Stimulated activated effector memory CD8-positive, alpha-beta T cell treated with anti-CD3 and anti-CD28 coated beads, Interleukin-12 subunit alpha, Interleukin-12 subunit beta, amount 100 ng/mL, for 72 hours (primary cell): ENCODE data around the gene GAK.
"Not testable (repeated sequence)": the region's sequence is repeated elsewhere in the genome, so short reads cannot be mapped to it uniquely, and the experiment has no call there.

ENCODE experiments used
- ATAC-seq: fragments of 150-1000 bp; cut with Tn5 transposase; 2 replicates; pipeline ENCODE4 v1.10.0; 2021
- DNase-seq, 2 donors: peaks; one replicate each; pipeline ENCODE4 v3.0.0; 2021 to 2022; ENCODE audit warnings: low spot score in 2 of 2
- H3K27ac Mint-ChIP-seq: one replicate; pipeline ENCODE4 v1.8.0; 2022; ENCODE audit warnings: mild to moderate bottlenecking, mixed read lengths
- H3K36me3 Mint-ChIP-seq: one replicate; pipeline ENCODE4 v1.8.0; 2022; ENCODE audit warnings: mild to moderate bottlenecking, mixed read lengths
- H3K4me1 Mint-ChIP-seq: one replicate; pipeline ENCODE4 v1.8.0; 2022; ENCODE audit warnings: mixed read lengths
- H3K4me3 Mint-ChIP-seq: one replicate; pipeline ENCODE4 v1.8.0; 2022; ENCODE audit warnings: mild to moderate bottlenecking, mixed read lengths
- H3K9me3 Mint-ChIP-seq: one replicate; pipeline ENCODE4 v1.8.0; 2022; ENCODE audit warnings: mixed read lengths

GAK gene

GRCh38 chr4:820230-821172, 111.6 kb downstream of the GAK start:
- DNase-seq (no peak), ATAC-seq (no peak)
- Mint-ChIP-seq H3K4me1 (peaks cover 16% of the 10 kb centered on the region), H3K36me3 (no peaks in the 10 kb centered on the region), H3K9me3 (no peaks in the 10 kb centered on the region), H3K4me3 (no peak overlapping the region), H3K27ac (no peak overlapping the region)

GRCh38 chr4:819401-820229, 112.5 kb downstream of the GAK start:
- no peak overlapping the region for H3K27ac Mint-ChIP-seq
- H3K36me3 Mint-ChIP-seq = no peaks in the 10 kb centered on the region
- ATAC-seq (no peak), DNase-seq (no peak)
- H3K9me3 Mint-ChIP-seq = no peaks in the 10 kb centered on the region
- H3K4me3 Mint-ChIP-seq = no peak overlapping the region
- H3K4me1 Mint-ChIP-seq = peaks cover 11% of the 10 kb centered on the region

- no peak for DNase-seq
- H3K4me1 Mint-ChIP-seq = peaks cover 8% of the 10 kb centered on the region
- no peak overlapping the region for H3K27ac Mint-ChIP-seq
- no peaks in the 10 kb centered on the region for H3K36me3 Mint-ChIP-seq
- no peak overlapping the region for H3K4me3 Mint-ChIP-seq
- ATAC-seq = no peak
- no peaks in the 10 kb centered on the region for H3K9me3 Mint-ChIP-seq
Measured at GRCh38 chr4:818106-818921, 113.8 kb downstream of the GAK start.

GRCh38 chr4:815464-816146, 116.5 kb downstream of the GAK start:
- no peaks in the 10 kb centered on the region for H3K9me3 Mint-ChIP-seq
- H3K4me3 Mint-ChIP-seq = no peak overlapping the region
- no peak for DNase-seq
- H3K27ac Mint-ChIP-seq = no peak overlapping the region
- no peaks in the 10 kb centered on the region for H3K4me1 Mint-ChIP-seq
- no peaks in the 10 kb centered on the region for H3K36me3 Mint-ChIP-seq
- no peak for ATAC-seq

- no peak overlapping the region for H3K27ac Mint-ChIP-seq
Measured at GRCh38 chr4:814312-814850, 117.7 kb downstream of the GAK start.

GRCh38 chr4:813900-814299, 118.2 kb downstream of the GAK start:
- no peak for DNase-seq
- Mint-ChIP-seq H3K4me3 (no peak overlapping the region), H3K27ac (no peak overlapping the region), H3K9me3 (no peaks in the 10 kb centered on the region), H3K36me3 (no peaks in the 10 kb centered on the region), H3K4me1 (no peaks in the 10 kb centered on the region)
- ATAC-seq = no peak

More at GRCh38 chr4:814312-814850, 117.7 kb downstream of the GAK start:
- Mint-ChIP-seq H3K36me3 (no peaks in the 10 kb centered on the region), H3K4me3 (no peak overlapping the region), H3K9me3 (no peaks in the 10 kb centered on the region), H3K4me1 (no peaks in the 10 kb centered on the region)
- ATAC-seq = no peak
- no peak for DNase-seq

- Mint-ChIP-seq H3K27ac (no peak overlapping the region), H3K4me1 (no peaks in the 10 kb centered on the region), H3K9me3 (no peaks in the 10 kb centered on the region), H3K4me3 (no peak overlapping the region), H3K36me3 (no peaks in the 10 kb centered on the region)
- ATAC-seq (no peak), DNase-seq (no peak)
Measured at GRCh38 chr4:808860-809570, 123.1 kb downstream of the GAK start.

GRCh38 chr4:807792-808191, 124.3 kb downstream of the GAK start:
- Mint-ChIP-seq H3K4me1 (no peaks in the 10 kb centered on the region), H3K36me3 (no peaks in the 10 kb centered on the region), H3K27ac (no peak overlapping the region), H3K4me3 (no peak overlapping the region), H3K9me3 (no peaks in the 10 kb centered on the region)
- no peak for DNase-seq
- ATAC-seq = no peak

GRCh38 chr4:806979-807378, 125.1 kb downstream of the GAK start:
- H3K9me3 Mint-ChIP-seq, DNase-seq, H3K4me3 Mint-ChIP-seq, H3K36me3 Mint-ChIP-seq, ATAC-seq, H3K4me1 Mint-ChIP-seq, H3K27ac Mint-ChIP-seq: not testable (repeated sequence)

GRCh38 chr4:804804-805203, 127.3 kb downstream of the GAK start:
- Mint-ChIP-seq H3K4me3 (no peak overlapping the region), H3K9me3 (no peaks in the 10 kb centered on the region), H3K36me3 (no peaks in the 10 kb centered on the region), H3K27ac (no peak overlapping the region), H3K4me1 (peaks cover 4% of the 10 kb centered on the region)
- ATAC-seq = no peak
- no peak for DNase-seq

GRCh38 chr4:803884-804283, 128.2 kb downstream of the GAK start:
- peaks cover 12% of the 10 kb centered on the region for H3K4me1 Mint-ChIP-seq
- no peak overlapping the region for H3K27ac Mint-ChIP-seq
- no peaks in the 10 kb centered on the region for H3K9me3 Mint-ChIP-seq
- DNase-seq (no peak), ATAC-seq (no peak)
- H3K4me3 Mint-ChIP-seq = no peak overlapping the region
- no peaks in the 10 kb centered on the region for H3K36me3 Mint-ChIP-seq

- Mint-ChIP-seq H3K4me3 (no peak overlapping the region), H3K9me3 (no peaks in the 10 kb centered on the region), H3K4me1 (peaks cover 15% of the 10 kb centered on the region), H3K36me3 (no peaks in the 10 kb centered on the region), H3K27ac (no peak overlapping the region)
- DNase-seq (no peak), ATAC-seq (no peak)
Measured at GRCh38 chr4:801436-802124, 130.5 kb downstream of the GAK start.
